Liver (tissue), 9 donors: ENCODE data around the gene VARS1. TPM values are rescaled to one million over a fixed set of nuclear protein-coding genes. Genes with fewer than 3 reads are reported as not detected.

Experiments used
- DNase-seq: peaks from one replicate; pipeline ENCODE4 v3.0.0-alpha.2; 2017; ENCODE audit warnings: low spot score
- H3K27ac ChIP-seq, 2 donors: one replicate each; pipeline ENCODE4 v1.7.0; 2013; ENCODE audit warnings: inconsistent platforms in 2 of 2, low read length in 2 of 2, control low read depth in 1 of 2, low read depth in 1 of 2, mild to moderate bottlenecking in 1 of 2
- H3K27me3 ChIP-seq, 4 donors: one replicate each; pipeline versions ENCODE4 v1.6.1 to v1.7.0; 2013; ENCODE audit warnings: low read length in 3 of 4, inconsistent platforms in 1 of 4, mild to moderate bottlenecking in 1 of 4, moderate library complexity in 1 of 4; ENCODE audit not compliant: control insufficient read depth in 4 of 4, insufficient read depth in 4 of 4
- H3K36me3 ChIP-seq, 4 donors: one replicate each; pipeline versions ENCODE4 v1.6.1 to v1.7.0; 2013; ENCODE audit warnings: low read length in 3 of 4, mild to moderate bottlenecking in 3 of 4, low read depth in 1 of 4, moderate library complexity in 1 of 4; ENCODE audit not compliant: control insufficient read depth in 4 of 4, insufficient read depth in 3 of 4
- H3K4me1 ChIP-seq, 4 donors: one replicate each; pipeline versions ENCODE4 v1.6.1 to v1.7.0; 2013; ENCODE audit warnings: low read length in 3 of 4, mild to moderate bottlenecking in 3 of 4, moderate library complexity in 1 of 4; ENCODE audit not compliant: control insufficient read depth in 4 of 4, insufficient read depth in 4 of 4
- H3K4me3 ChIP-seq, 3 donors: one replicate each; pipeline versions ENCODE4 v1.6.1 to v1.7.0; 2013; ENCODE audit warnings: low read length in 3 of 3, control low read depth in 1 of 3, low read depth in 1 of 3, mild to moderate bottlenecking in 1 of 3
- H3K9ac ChIP-seq, 2 donors: one replicate each; pipeline ENCODE4 v1.7.0; 2013; ENCODE audit warnings: low read length in 2 of 2, mild to moderate bottlenecking in 2 of 2, moderate library complexity in 2 of 2, control low read depth in 1 of 2, low read depth in 1 of 2
- H3K9me3 ChIP-seq, 4 donors: one replicate each; pipeline versions ENCODE4 v1.6.1 to v1.7.0; 2013; ENCODE audit warnings: low read length in 3 of 4; ENCODE audit not compliant: control insufficient read depth in 4 of 4
- EGR1 ChIP-seq, 2 donors: IDR thresholded peaks; 2 replicates each; pipeline ENCODE4 v1.6.1; 2016 to 2018; ENCODE audit warnings: antibody characterized with exemption in 2 of 2, low read depth in 2 of 2
- FOXA1 ChIP-seq: IDR thresholded peaks from 2 replicates; pipeline ENCODE4 v1.6.1; 2016; ENCODE audit warnings: antibody characterized with exemption
- FOXA2 ChIP-seq: IDR thresholded peaks from 2 replicates; pipeline ENCODE4 v1.6.1; 2016; ENCODE audit warnings: antibody characterized with exemption
- GABPA ChIP-seq, 2 donors: IDR thresholded peaks in 1 of 2; conservative IDR thresholded peaks in 1 of 2; 2 replicates each; pipeline ENCODE4 v1.6.1; 2016; ENCODE audit warnings: antibody characterized with exemption in 2 of 2, mild to moderate bottlenecking in 1 of 2, moderate library complexity in 1 of 2
- HNF4A ChIP-seq, 2 donors: conservative IDR thresholded peaks; 2 replicates each; pipeline ENCODE4 v1.6.1; 2016; ENCODE audit warnings: antibody characterized with exemption in 2 of 2, mild to moderate bottlenecking in 2 of 2
- HNF4G ChIP-seq: IDR thresholded peaks from 2 replicates; pipeline ENCODE4 v1.6.1; 2016; ENCODE audit warnings: antibody characterized with exemption
- JUND ChIP-seq, 2 donors: IDR thresholded peaks; 2 replicates each; pipeline ENCODE4 v1.6.1; 2016; ENCODE audit warnings: antibody characterized with exemption in 2 of 2
- NR2F2 ChIP-seq: IDR thresholded peaks from 2 replicates; pipeline ENCODE4 v1.6.1; 2016; ENCODE audit warnings: antibody characterized with exemption
- RAD21 ChIP-seq, 2 donors: IDR thresholded peaks; 2 replicates each; pipeline ENCODE4 v1.6.1; 2016; ENCODE audit warnings: antibody characterized with exemption in 2 of 2, mild to moderate bottlenecking in 2 of 2
- RXRA ChIP-seq, 2 donors: IDR thresholded peaks; 2 replicates each; pipeline ENCODE4 v1.6.1; 2017 to 2018; ENCODE audit warnings: antibody characterized with exemption in 2 of 2, mild to moderate bottlenecking in 1 of 2
- SP1 ChIP-seq: IDR thresholded peaks from 2 replicates; pipeline ENCODE4 v1.6.1; 2018; ENCODE audit warnings: antibody characterized with exemption, mild to moderate bottlenecking
- YY1 ChIP-seq: IDR thresholded peaks from 2 replicates; pipeline ENCODE4 v1.6.1; 2016; ENCODE audit warnings: antibody characterized with exemption, mild to moderate bottlenecking
- WGBS: extraction: QIAGEN DNeasy Blood & Tissue Kit; methylation state at CpG from one replicate; pipeline ENCODE4 v1.1.7; 2013; 5-methylcytosine and 5-hydroxymethylcytosine counted together
- polyA plus RNA-seq, 2 donors: library from polyadenylated mRNA; stranded (reverse) in 1 of 2; unstranded in 1 of 2; fragments of 200-250 nt in 1 of 2; fragments of >200 nt in 1 of 2; fragmentation: Nextera tagmentation in 1 of 2; extraction: Ambion mirVana in 1 of 2; gene quantifications; one replicate each; pipeline versions ENCODE4 v1.2.1 to v1.2.3, GENCODE V29; 2013 to 2015
- total RNA-seq, 2 donors: library from RNA; depleted of rRNA; stranded (reverse); fragments of >200 nt; gene quantifications; one replicate each; pipeline ENCODE4 v1.2.3, GENCODE V29; 2014
- TF ChIP-seq, protein P1 (sequence below): IDR thresholded peaks from 2 replicates; pipeline ENCODE4 v1.6.1; 2016; ENCODE audit warnings: antibody characterized with exemption
- TF ChIP-seq, protein P2 (sequence below): IDR thresholded peaks from 2 replicates; pipeline ENCODE4 v1.6.1; 2016; ENCODE audit warnings: antibody characterized with exemption
- TF ChIP-seq, protein P3 (sequence below): IDR thresholded peaks from 2 replicates; pipeline ENCODE4 v1.6.1; 2016; ENCODE audit warnings: antibody characterized with exemption
- TF ChIP-seq, protein P4 (sequence below): IDR thresholded peaks from 2 replicates; pipeline ENCODE4 v1.6.1; 2016; ENCODE audit warnings: antibody characterized with exemption, mild to moderate bottlenecking
- TF ChIP-seq, protein P5 (sequence below): fragments of 150-350 bp; IDR thresholded peaks from 2 replicates; pipeline ENCODE4 v1.5.1; 2017; ENCODE audit warnings: improper control_type of control experiment, low read depth, low read length; ENCODE audit not compliant: missing input control
- donor health status: healthy.
- donor health status: healthy.
- donor health status: healthy.
- donor health status: healthy.
- donor health status: healthy.

Gene VARS1
- total and polyA plus RNA-seq, 4 donors: 17.9 to 44.7 (median 32.4) TPM

DNA sequence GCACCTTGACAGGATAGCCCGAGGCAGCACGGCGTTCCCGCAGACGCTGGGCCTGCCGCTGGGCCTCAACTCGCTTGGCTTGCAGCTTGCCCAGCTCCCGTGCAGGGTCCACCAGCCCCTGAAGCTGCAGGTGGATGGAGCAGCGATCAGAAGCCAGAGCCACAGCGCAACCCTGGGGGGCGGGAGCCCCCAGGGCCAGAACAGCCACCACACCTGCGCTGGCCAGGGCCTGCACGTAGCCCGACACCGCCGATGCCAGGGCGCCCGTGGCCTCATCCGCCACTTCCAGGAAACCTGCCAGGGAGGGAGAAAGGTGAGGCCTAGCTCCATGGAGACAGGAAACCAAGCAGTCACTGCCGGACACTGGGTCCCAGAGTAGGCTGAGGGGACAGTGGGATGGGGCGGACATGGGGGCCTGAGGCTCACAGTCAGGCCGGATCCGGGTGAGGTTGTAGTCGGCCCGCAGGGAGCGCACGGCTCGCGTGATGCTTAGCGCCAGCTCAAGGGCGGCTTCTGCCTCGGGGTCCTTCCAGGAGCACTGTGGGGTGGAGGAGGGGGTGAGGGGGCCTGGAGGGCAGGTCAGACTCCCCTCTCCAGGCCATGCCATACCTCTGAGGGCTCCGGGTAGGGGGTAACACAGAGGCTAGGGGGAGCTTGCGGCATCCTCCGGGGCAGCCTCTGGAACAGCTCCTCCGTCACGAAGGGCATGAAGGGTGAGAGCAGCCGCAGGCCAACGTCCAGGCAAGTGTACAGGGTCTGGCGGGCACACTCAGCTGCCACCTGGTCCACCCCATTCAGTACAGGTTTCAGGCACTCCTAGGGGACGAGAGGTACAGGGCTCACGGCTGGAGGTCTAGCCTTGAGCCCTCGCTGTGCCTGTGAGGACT is 16.3 kb downstream of the VARS1 start:
- no peak overlapping the region for H3K9ac ChIP-seq
- H3K27me3 ChIP-seq: no peaks in the 10 kb centered on the region
- peak overlapping the region; percentile 26 to 31 for H3K27ac ChIP-seq
- peaks cover 5 to 39% (median 9%) of the 10 kb centered on the region in 4 donors for H3K36me3 ChIP-seq
- no peak overlapping the region for H3K4me3 ChIP-seq
- no peak for DNase-seq
- H3K4me1 ChIP-seq: peaks cover 6 to 39% (median 28%) of the 10 kb centered on the region in 4 donors
- 88% methylated on average over 43 of the region's 43 CpGs for WGBS
- TF ChIP-seq HNF4G (no peak), YY1 (no peak), SP1 (no peak), HNF4A (conservative IDR thresholded peaks at IDR 0.05) (no peak), NR2F2 (no peak), EGR1 (IDR thresholded peaks at IDR 0.05; ENCODE audit: low read depth in 2 of 2) (no peak), RAD21 (IDR thresholded peaks at IDR 0.05) (no peak), FOXA1 (no peak), RXRA (IDR thresholded peaks at IDR 0.05) (no peak), FOXA2 (no peak), JUND (IDR thresholded peaks at IDR 0.05) (no peak), GABPA (IDR thresholded peaks at IDR 0.05 in 1 of 2, conservative IDR thresholded peaks at IDR 0.05 in 1 of 2) (no peak)
- TF ChIP-seq, protein P1, sequence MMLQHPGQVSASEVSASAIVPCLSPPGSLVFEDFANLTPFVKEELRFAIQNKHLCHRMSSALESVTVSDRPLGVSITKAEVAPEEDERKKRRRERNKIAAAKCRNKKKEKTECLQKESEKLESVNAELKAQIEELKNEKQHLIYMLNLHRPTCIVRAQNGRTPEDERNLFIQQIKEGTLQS: no peak
- TF ChIP-seq, protein P2, sequence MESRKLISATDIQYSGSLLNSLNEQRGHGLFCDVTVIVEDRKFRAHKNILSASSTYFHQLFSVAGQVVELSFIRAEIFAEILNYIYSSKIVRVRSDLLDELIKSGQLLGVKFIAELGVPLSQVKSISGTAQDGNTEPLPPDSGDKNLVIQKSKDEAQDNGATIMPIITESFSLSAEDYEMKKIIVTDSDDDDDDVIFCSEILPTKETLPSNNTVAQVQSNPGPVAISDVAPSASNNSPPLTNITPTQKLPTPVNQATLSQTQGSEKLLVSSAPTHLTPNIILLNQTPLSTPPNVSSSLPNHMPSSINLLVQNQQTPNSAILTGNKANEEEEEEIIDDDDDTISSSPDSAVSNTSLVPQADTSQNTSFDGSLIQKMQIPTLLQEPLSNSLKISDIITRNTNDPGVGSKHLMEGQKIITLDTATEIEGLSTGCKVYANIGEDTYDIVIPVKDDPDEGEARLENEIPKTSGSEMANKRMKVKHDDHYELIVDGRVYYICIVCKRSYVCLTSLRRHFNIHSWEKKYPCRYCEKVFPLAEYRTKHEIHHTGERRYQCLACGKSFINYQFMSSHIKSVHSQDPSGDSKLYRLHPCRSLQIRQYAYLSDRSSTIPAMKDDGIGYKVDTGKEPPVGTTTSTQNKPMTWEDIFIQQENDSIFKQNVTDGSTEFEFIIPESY: no peak
- TF ChIP-seq, protein P3, sequence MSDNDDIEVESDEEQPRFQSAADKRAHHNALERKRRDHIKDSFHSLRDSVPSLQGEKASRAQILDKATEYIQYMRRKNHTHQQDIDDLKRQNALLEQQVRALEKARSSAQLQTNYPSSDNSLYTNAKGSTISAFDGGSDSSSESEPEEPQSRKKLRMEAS: no peak
- TF ChIP-seq, protein P4, sequence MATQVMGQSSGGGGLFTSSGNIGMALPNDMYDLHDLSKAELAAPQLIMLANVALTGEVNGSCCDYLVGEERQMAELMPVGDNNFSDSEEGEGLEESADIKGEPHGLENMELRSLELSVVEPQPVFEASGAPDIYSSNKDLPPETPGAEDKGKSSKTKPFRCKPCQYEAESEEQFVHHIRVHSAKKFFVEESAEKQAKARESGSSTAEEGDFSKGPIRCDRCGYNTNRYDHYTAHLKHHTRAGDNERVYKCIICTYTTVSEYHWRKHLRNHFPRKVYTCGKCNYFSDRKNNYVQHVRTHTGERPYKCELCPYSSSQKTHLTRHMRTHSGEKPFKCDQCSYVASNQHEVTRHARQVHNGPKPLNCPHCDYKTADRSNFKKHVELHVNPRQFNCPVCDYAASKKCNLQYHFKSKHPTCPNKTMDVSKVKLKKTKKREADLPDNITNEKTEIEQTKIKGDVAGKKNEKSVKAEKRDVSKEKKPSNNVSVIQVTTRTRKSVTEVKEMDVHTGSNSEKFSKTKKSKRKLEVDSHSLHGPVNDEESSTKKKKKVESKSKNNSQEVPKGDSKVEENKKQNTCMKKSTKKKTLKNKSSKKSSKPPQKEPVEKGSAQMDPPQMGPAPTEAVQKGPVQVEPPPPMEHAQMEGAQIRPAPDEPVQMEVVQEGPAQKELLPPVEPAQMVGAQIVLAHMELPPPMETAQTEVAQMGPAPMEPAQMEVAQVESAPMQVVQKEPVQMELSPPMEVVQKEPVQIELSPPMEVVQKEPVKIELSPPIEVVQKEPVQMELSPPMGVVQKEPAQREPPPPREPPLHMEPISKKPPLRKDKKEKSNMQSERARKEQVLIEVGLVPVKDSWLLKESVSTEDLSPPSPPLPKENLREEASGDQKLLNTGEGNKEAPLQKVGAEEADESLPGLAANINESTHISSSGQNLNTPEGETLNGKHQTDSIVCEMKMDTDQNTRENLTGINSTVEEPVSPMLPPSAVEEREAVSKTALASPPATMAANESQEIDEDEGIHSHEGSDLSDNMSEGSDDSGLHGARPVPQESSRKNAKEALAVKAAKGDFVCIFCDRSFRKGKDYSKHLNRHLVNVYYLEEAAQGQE: no peak
- no peaks in the 10 kb centered on the region for H3K9me3 ChIP-seq

DNA sequence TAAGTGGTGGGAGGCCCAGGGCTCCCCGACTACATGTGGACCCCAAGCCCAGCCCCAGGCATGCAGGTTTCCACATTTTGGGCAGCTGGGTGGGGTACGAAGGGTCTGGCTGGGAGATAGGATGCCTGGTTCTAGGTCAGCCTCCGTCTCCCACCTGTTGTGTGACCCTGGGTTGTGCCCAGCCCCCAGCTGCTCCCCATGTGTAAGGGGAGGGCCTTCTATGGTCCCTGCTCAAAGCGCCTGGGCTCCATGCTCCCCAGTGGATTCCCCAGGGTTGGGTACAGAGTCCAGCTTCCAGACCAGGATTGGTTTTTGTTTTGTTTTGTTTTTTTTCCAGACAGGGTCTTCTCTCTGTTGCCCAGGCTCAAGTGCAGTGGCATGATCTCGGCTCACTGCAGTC is 17.4 kb downstream of the VARS1 start:
- no peak for DNase-seq
- H3K9me3 ChIP-seq: no peaks in the 10 kb centered on the region
- TF ChIP-seq, protein P2: no peak
- TF ChIP-seq SP1 (peak; percentile 42), HNF4A (conservative IDR thresholded peaks at IDR 0.05) (peak; percentile 38 to 63), NR2F2 (no peak)
- TF ChIP-seq, protein P5, sequence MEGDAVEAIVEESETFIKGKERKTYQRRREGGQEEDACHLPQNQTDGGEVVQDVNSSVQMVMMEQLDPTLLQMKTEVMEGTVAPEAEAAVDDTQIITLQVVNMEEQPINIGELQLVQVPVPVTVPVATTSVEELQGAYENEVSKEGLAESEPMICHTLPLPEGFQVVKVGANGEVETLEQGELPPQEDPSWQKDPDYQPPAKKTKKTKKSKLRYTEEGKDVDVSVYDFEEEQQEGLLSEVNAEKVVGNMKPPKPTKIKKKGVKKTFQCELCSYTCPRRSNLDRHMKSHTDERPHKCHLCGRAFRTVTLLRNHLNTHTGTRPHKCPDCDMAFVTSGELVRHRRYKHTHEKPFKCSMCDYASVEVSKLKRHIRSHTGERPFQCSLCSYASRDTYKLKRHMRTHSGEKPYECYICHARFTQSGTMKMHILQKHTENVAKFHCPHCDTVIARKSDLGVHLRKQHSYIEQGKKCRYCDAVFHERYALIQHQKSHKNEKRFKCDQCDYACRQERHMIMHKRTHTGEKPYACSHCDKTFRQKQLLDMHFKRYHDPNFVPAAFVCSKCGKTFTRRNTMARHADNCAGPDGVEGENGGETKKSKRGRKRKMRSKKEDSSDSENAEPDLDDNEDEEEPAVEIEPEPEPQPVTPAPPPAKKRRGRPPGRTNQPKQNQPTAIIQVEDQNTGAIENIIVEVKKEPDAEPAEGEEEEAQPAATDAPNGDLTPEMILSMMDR: no peak
- H3K36me3 ChIP-seq: peaks cover 4 to 37% (median 9%) of the 10 kb centered on the region in 4 donors
- no peak overlapping the region for H3K9ac ChIP-seq
- peak overlapping the region; percentile 26 to 67 for H3K27ac ChIP-seq
- peaks cover 7 to 42% (median 29%) of the 10 kb centered on the region in 4 donors for H3K4me1 ChIP-seq
- H3K27me3 ChIP-seq: no peaks in the 10 kb centered on the region
- no peak overlapping the region for H3K4me3 ChIP-seq
- WGBS: 93% methylated on average over 5 of the region's 5 CpGs
